IPS-15b (cell line): ENCODE data around the gene TUBB2B.
"Not testable (repeated sequence)": the region's sequence is repeated elsewhere in the genome, so short reads cannot be mapped to it uniquely, and the experiment has no call there.

Experiments used
- H3K27me3 ChIP-seq: one replicate; pipeline ENCODE4 v1.6.1; 2013; ENCODE audit warnings: low read length; ENCODE audit not compliant: control insufficient read depth, insufficient read depth
- H3K36me3 ChIP-seq: one replicate; pipeline ENCODE4 v1.6.1; 2013; ENCODE audit warnings: low read length; ENCODE audit not compliant: control insufficient read depth, insufficient read depth
- H3K4me1 ChIP-seq: one replicate; pipeline ENCODE4 v1.6.1; 2013; ENCODE audit warnings: mild to moderate bottlenecking, low read length; ENCODE audit not compliant: control insufficient read depth, insufficient read depth
- H3K4me3 ChIP-seq: one replicate; pipeline ENCODE4 v1.5.1; 2013; ENCODE audit warnings: low read depth, low read length
- H3K9ac ChIP-seq: one replicate; pipeline ENCODE4 v1.6.1; 2013; ENCODE audit warnings: low read depth, mild to moderate bottlenecking, low read length
- H3K9me3 ChIP-seq: one replicate; pipeline ENCODE4 v1.6.1; 2013; ENCODE audit warnings: mild to moderate bottlenecking, low read length; ENCODE audit not compliant: control insufficient read depth, insufficient read depth

TUBB2B gene

DNA sequence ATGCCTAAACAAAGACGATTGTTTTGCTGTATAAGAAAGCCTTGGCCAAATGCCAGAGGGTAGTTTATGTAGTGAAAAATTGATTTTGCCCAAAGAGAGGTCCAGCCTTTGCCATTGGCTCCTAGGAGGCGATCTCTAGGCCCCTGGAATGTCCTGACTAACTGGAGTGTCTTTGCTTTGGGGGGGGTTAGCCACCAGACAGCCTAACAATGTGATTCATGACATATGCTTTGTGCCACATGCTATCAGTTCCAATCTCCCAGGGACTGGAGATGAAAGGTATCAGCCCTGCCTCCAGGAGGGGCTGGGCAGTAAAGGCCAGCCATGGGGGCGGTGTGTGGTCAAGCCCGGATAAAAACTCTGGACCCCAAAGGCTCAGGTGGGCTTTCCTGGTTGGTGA is 37.4 kb downstream of the TUBB2B start:
- peaks cover 11% of the 10 kb centered on the region for H3K4me1 ChIP-seq
- H3K4me3 ChIP-seq, result no peak overlapping the region
- H3K27me3 ChIP-seq, result no peaks in the 10 kb centered on the region
- no peaks in the 10 kb centered on the region for H3K36me3 ChIP-seq
- no peak overlapping the region for H3K9ac ChIP-seq
- H3K9me3 ChIP-seq, result no peaks in the 10 kb centered on the region

DNA sequence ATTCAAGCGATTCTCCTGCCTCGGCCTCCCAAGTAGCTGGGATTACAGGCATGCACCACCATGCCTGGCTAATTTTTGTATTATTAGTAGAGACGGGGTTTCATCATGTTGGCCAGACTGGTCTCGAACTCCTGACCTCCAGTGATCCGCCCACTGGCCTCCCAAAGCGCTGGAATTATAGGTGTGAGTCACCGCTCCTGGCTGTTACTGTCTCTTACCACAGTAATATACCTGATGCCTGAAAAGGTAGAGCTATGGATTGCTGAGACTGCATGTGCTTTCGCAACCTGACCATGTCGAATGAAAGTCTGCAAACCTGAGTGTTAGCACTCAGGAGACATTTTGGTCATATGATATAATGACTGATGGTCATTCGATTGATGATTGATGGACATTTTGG is 38.3 kb downstream of the TUBB2B start:
- H3K4me3 ChIP-seq, H3K36me3 ChIP-seq, H3K9ac ChIP-seq, H3K9me3 ChIP-seq, H3K4me1 ChIP-seq, H3K27me3 ChIP-seq: not testable (repeated sequence)

GRCh38 chr6:3188262-3188661 is 39.2 kb downstream of the TUBB2B start:
- peaks cover 5% of the 10 kb centered on the region for H3K4me1 ChIP-seq
- no peak overlapping the region for H3K9ac ChIP-seq
- no peaks in the 10 kb centered on the region for H3K9me3 ChIP-seq
- no peaks in the 10 kb centered on the region for H3K27me3 ChIP-seq
- no peaks in the 10 kb centered on the region for H3K36me3 ChIP-seq
- H3K4me3 ChIP-seq, result no peak overlapping the region

- Histone ChIP-seq H3K36me3 (no peaks in the 10 kb centered on the region), H3K9ac (no peak overlapping the region), H3K27me3 (no peaks in the 10 kb centered on the region), H3K4me3 (no peak overlapping the region), H3K9me3 (no peaks in the 10 kb centered on the region), H3K4me1 (no peaks in the 10 kb centered on the region)
Measured at GRCh38 chr6:3186974-3187382, 40.5 kb downstream of the TUBB2B start.

DNA sequence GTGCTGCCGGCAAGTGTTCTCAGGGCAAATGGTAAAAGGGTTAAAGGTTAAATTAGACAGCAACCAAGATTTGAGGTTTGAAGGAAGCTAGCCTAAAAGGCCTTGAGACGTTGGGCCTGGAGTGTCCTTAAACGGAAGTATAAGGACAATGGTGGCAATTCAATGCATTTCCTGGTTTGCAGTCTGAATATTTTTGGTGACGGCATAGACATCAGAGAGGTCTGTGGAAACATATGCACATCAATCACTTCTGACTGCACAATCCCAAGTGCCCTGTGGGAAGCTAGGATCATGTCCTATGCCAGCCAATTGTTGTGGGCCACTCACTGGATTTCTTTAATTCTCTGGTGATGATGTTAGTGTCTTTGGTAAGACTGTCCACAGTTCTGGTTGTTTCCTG is 44.4 kb downstream of the TUBB2B start:
- Histone ChIP-seq H3K4me3 (no peak overlapping the region), H3K9me3 (no peaks in the 10 kb centered on the region), H3K9ac (no peak overlapping the region), H3K27me3 (no peaks in the 10 kb centered on the region), H3K36me3 (no peaks in the 10 kb centered on the region), H3K4me1 (no peaks in the 10 kb centered on the region)

GRCh38 chr6:3181105-3181504 is 46.3 kb downstream of the TUBB2B start:
- no peaks in the 10 kb centered on the region for H3K36me3 ChIP-seq
- no peak overlapping the region for H3K4me3 ChIP-seq
- H3K9me3 ChIP-seq, result no peaks in the 10 kb centered on the region
- no peaks in the 10 kb centered on the region for H3K4me1 ChIP-seq
- no peak overlapping the region for H3K9ac ChIP-seq
- H3K27me3 ChIP-seq, result no peaks in the 10 kb centered on the region

- not testable (repeated sequence) for H3K27me3 ChIP-seq, H3K9ac ChIP-seq, H3K9me3 ChIP-seq, H3K4me1 ChIP-seq, H3K36me3 ChIP-seq
- H3K4me3 ChIP-seq, result peak overlapping the region; percentile 35
Measured at GRCh38 chr6:3179945-3180344, 47.5 kb downstream of the TUBB2B start.

DNA sequence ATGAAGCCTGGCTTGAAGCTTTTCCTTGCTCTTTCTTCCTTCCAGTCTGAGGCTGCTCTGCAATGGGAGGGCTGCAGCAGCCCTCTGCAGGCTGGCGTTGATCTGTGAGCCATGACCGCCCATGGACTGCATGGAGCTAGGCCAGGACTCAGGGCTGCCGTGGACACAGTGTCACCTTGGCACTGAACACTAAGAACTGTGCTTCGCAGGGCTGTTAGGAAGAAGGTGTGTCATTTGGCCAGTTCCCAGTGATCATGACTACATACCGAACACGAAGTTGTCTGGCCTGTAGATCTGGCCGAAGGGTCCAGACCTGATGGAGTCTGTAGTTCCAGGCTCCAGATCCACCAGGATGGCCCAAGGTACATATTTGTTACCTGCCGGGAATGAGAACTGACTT is 48.8 kb downstream of the TUBB2B start:
- not testable (repeated sequence) for H3K4me3 ChIP-seq, H3K9ac ChIP-seq, H3K9me3 ChIP-seq, H3K4me1 ChIP-seq, H3K36me3 ChIP-seq, H3K27me3 ChIP-seq

DNA sequence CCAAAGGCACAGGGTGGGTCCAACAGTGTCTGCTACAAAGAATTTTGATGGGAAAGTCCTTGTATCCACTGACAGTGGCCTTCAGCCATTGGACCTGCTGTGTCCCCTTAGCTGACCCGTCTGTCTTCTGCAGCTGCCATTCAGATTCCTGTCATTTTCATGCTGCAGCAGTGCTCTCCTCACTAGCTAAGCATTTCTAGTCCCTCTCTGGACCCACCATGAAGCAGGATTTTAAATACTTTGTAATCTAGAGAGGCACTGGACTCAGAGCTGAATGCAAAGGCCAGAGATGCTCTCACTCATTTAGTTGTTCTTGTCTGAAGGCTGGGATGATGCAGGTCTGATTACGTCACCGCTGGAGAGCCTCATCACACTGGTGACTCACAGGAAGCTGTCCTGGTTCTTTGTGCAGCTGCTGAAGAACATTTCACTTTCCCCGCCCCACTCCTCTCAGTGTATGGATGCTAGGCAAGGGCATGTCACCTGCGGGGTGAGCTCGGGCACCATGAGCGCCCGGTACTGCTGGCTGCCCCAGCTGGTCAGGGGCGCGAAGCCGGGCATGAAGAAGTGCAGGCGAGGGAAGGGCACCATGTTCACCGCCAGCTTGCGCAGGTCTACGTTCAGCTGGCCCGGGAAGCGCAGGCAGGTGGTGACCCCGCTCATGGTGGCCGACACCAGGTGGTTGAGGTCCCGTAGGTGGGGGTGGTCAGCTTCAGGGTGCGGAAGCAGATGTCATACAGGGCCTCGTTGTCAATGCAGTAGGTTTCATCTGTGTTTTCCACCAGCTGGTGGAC is 50.7 kb downstream of the TUBB2B start:
- Histone ChIP-seq H3K27me3 (no peaks in the 10 kb centered on the region), H3K4me1 (no peaks in the 10 kb centered on the region), H3K36me3 (no peaks in the 10 kb centered on the region), H3K9me3 (no peaks in the 10 kb centered on the region), H3K4me3 (no peak overlapping the region), H3K9ac (no peak overlapping the region)

DNA sequence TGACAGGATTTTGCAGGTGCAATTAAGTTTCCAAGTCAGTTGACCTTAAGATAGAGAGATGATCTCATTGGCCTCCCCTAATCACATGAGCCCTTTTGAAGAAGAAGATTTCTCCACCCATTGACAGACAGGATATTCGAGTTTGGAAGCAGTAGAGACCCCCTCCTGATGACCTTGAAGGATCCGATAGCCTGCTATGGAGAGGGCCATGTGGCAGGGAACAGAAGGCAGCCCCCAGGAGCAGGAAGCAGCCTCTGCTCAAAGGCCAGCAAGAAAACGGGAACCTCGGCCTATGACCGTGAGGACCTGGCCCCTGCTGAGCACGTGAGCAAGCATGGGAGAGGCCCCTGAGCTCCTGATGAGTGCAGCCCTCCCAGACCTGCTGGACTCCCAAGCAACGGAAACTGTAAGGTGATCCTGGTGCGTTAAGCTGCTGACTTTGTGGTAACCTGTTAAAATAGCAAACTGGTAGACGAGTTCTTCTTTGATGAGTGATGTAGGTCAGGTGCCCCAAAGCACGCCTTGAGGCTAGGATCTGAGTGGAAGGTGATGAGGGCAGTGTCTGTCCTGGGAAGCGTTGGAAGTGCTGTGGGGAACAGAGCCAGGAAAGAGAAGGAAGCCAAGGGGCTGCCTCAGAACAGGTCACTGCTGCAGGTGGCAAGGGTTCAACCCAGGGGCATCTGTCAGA is 51.6 kb downstream of the TUBB2B start:
- H3K9ac ChIP-seq, result no peak overlapping the region
- H3K4me3 ChIP-seq, result no peak overlapping the region
- no peaks in the 10 kb centered on the region for H3K4me1 ChIP-seq
- H3K36me3 ChIP-seq, result no peaks in the 10 kb centered on the region
- no peaks in the 10 kb centered on the region for H3K27me3 ChIP-seq
- H3K9me3 ChIP-seq, result no peaks in the 10 kb centered on the region
